ENCODE measurements around the gene OXCT1.

Gene OXCT1

DNA sequence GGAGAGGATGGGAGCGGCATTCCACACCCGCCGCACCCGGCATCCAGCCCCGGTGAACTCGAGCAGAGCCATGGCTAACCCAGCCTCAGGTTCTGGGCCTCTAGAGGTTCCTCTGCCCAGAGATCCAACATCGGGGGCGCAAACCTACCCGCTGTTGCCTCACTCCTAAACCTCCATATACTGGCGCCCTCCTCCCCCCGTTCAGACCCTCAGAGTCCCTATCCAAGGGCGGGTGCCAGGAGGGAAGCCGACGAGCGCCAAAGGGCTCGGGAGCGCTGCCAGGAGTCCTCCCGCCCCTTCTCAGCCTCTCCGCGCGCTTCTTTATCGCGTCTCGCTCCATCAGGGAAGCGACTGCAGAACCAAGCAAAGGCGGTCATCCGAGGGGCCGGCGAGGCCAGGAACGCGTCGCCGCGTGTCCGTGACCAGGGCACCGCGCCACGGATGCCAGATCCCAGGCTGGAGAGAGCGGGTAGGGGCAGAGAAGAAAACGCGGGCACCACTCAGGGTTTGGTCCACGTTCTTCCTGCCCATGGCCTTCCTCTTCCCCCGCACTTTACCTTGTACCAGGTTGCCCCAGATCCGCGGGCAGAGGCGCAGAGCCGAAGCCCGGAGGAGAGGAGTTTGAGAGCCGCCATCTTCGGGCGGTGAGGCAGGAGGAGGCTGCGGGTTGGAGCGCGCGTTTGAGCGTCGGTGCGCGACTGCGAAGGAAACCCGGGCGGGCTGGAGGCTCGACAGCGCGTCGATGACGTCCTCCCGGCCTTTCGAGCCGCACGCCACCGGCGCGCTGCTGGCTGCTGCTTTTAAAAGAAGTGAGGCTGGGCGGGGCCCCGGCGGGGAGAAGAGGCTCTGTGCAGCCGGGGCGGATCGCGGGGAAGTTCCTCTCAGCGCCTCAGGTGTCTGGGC lies at the start of gene OXCT1:
OXCT1 (minus strand) TSS at position 702 of the 903 bp plus-strand sequence; CDS start at position 635, 67 bp downstream.
- DNase-seq, result peak; percentile 92

DNA sequence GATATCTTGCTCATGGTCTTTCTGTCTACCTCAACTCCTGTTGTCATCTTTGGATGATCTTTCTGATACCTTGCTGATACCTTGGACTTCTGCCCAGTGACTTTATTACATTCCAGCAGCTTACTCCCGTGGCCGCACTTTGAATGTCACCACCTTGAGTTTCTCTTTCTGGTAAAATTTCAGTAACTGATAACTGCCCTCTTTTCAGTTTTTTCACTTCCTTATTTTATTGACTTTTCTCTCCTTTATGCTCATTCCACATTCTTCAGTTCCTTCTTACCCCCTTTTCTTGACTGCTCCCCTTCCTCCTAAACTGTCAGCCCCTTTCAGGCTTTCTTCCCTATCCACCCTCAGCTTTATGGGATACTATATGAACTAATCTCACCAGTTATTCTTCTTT lies 47.9 kb upstream of the OXCT1 start:
- DNase-seq, result no peak

DNA sequence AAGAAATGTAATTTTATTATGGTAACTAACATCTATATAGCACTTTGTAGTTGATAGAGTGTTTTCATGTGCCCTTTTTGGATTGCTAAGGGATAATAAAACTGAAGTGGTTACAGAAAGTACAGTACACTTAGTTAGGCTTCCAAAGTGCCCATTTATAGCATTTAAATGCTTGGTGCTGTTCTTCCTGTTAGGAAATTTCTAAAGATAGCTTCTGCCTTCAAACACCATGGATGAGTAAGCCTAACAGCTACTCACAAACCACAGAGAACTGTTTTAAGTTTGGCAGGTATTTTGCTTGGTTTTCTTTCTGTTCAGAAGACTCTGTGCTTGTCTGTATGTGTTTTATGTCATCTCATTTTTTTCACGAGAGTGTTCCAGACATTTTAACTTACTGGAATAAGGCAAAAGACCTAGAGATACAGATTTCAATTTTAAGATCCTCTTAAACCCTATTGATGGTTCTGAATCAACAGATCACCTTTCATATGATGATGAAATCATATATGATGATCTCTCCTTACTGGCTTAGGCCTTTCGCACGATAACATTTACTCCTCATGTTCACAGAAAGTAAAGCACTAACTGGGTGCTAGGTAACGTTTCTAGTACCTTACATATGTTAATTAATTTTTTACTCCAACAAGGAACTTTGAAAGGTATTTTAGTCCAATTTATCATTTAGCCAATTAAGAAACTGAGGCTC lies 38.3 kb upstream of the OXCT1 start:
- DNase-seq, result no peak

DNA sequence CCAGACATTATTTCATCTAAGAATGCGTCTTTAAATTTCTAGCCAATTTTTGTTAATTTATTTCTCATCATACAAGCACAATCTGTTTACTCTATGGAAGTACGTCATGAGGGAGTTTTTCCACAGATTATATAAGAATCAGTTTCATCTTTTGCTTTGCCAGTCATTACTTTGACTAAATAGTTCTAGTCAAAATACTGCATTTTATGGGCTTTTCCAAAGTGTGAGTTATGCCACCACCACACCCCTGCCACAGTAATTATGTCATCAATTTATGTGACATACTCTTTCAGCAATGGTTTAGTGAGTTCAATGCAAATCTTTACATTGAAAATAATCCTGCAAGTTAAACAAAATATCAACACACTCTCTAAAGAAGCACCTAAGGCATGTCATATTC lies 35.9 kb upstream of the OXCT1 start:
- no peak for DNase-seq

DNA sequence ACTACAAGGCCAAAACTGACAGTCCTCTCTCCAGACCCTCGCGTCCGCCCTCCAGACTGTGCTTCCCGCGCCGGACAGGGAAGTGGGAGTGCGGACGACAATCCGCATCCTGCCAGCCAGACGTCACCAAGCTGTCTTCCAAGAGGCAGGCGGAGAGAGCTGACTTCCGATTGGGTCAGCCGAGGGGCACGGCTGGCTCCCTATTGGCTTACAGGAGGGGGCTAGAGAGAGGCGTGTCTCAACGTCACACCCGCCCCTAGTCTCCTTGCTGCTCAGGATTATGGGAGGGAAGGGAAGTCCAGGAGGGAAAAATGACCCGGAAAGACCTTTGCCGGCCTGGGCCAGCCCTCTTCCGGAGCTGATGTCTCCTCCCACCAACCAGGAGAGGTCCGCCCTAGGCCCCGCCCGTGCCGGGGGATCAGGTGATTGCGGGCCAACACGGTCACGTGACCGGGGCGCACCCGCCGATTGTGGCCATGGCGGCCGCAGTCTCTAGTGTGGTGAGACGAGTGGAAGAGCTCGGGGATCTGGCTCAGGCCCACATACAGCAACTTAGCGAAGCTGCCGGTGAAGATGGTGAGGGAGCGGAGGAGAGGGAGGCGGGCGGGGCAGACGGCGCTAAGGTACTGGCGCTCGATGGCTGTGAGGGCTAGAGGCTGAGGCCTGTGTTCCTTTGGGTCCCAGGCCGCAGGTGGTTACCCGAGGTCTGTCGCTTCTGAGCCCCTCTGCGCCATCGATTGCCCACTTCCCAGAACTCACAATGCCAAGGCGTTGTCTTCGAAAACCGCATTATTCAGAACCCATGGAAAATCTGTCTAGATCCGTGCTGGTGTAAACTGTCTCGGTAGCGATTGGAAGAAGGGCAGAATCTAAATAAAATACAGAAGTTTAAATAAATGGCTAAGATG lies 33.9 kb upstream of the OXCT1 start, which contains the start of gene RIMOC1:
RIMOC1 (plus strand) TSS at position 453 of the 908 bp plus-strand sequence; CDS start at position 477, 24 bp downstream.
- DNase-seq, result peak; percentile 94 to 95

DNA sequence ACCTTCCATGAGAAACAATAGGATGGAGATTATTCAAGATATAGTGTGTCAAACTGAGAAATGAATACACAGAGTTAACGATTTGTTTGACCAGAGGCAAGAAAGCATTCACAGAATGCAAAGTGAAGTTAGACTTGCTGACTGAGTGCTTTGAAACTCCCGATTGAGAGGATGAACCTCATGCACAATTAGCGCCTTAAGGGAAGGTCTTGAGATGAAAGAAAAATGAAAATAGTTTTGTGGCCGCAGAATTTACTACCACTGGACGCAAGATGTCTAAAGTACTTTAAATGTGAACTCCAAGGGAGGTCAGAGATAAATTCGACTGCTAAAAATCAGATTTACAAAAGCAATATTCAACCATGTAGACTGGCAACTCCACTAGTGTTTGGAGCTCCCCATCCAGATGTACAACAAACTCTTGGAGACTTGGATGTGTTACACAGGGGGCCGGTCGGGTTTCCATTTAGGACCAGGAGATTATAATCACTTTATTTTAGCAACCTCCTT lies 33.2 kb upstream of the OXCT1 start:
- no peak for DNase-seq

DNA sequence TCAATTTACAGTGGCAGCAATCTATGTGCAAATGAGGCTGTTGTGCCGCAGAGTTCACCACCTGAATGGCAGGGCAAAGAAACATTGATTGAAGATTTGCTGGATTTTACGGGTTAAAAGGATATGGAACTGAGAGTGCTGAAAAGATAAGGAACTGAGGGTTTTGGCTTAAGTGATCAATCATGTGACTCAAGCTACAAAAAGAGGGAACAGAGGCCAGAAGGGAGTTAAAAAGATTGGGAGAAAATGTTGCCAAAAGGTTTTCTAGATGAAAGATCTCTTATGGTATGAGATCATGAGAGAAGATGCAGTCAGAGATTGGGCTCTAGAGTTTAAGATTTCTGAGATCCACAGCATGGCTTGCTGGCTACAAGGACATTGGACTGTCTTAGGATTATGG lies 26.0 kb upstream of the OXCT1 start:
- DNase-seq, result no peak

DNA sequence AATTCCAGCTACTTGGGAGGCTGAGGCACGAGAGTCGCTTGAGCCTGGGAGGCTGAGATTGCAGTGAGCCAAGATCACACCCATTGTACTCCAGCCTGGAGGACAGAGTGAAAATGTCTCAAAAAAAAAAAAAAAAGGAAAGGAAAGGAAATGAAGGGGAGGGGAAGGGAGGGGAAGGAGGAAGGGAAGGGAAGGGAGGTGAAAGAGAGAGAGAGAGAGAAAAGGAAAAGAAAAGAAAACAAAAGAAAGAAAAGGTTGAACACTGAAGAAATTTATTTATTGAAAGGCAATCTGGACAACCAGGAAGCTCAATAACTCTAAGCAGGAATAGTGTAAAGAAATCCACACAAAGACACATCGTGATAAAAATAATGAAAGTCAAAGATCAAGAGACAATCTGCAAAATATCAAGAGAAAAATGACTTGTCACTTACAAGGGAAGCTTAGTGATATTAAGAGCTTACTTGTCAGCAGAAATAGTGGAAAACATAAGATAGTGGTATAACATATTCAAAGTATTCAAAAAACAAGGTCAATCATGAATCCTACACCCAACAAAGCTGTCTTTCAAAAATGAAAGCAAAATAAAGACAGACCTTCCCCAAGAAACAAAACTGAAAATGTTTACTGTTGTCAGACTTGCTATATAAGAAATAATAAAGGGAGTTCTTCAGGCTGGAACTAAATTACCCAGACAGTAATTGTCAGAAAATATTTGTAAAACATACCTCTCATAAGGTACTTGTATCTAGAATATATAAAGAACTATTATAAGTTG lies 23.0 kb upstream of the OXCT1 start:
- no peak for DNase-seq

DNA sequence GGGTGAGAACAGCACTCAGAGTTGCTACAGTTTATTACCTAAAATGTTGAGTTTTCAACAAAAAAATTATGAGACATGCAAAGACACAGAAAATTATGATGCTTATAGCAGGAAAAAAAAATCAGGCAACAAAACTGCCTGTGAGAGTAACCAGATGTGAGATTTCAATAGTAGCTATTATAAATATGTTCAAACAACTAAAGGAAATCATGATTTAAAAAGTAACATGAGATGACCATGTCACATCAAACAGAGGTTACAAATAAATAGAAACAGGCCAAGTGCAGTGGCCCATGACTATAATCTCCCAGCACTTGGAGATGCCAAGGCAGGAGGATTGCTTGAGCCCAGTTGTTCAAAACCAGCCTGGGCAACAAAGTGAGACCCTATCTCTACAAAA lies 21.8 kb upstream of the OXCT1 start:
- DNase-seq, result no peak

DNA sequence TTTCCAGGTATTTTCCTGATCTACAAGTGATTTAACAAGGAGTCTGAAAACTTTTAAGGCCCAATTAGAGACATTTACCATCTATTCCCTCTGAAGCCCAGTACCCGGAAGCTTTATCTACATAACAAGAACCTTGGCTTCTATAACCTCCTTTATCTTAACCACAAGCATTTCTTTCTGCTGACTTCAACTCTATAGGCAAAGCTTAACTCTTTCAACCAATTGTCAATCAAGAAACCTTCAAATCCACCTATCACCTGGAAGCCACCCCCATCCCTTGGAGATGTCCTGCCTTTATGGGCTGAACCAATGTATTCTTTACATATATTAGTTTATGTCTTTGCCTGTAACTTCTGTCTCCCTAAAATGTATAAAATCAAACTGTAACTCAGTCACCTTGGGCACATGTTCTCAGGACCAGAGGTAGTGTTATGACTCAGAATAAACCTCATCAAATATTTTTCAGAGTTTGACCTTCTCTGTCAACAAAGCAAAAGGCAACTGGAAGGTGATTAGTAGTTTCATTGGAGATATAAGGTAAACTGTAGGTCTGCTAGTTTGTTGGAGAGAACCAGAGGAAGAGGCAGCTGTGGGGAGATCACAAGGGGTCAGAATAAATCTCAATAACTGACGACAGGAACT lies 21.0 kb upstream of the OXCT1 start:
- no peak for DNase-seq

DNA sequence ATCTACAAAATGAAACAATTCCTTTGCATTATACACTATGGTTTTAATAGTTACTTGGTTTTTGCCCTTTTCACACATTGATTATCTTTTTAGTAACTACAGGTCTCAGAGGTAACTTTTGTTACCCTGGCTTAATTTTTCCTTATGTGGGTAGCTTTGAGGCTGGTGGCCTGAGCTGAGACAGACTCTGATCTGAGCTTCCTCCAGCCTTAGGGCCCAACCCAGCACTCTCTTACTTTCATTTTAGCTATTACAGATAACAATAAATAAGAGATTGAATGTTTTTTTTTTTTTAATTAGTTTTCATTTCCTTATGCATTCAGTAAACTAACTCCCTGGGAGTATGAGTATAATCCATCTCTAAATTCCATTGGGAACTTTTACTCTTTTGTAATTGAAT lies 15.1 kb upstream of the OXCT1 start:
- DNase-seq, result no peak

DNA sequence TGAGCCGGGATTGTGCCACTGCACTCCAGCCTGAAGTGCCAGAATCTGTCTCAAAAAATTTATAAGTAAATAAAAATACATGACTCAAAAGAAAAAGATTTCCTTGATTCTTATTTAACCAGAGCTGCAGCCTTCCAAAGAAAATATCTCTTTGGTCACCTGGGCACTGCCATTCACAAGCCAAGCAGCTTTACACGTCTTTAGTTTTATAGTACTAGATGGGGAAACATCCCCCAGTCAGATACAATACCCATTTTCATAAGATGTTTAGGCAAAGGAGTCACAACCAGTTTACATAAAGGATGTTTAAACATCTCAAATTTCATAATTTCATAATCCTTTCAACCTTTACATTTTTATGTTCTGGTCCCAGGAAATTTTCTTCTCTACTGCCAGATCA lies 13.7 kb upstream of the OXCT1 start:
- DNase-seq, result no peak

DNA sequence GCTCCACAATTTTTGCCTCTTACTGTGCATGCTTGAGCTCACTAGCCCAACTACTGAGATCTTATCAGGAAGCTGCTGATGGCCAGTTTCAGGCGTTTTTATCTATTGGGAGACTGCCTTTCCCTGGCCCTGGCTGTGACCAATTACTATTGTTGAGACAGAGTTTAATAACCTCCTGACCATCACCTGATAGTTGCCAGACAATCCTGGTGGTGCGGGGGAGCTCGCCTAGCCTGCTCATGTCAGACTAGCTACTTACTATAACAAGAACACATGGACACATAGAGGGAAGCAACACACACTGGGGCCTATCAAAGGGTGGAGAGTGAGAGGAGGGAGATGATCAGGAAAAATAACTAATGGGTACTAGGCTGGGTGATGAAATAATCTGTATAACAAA lies 13.0 kb upstream of the OXCT1 start:
- no peak for DNase-seq

DNA sequence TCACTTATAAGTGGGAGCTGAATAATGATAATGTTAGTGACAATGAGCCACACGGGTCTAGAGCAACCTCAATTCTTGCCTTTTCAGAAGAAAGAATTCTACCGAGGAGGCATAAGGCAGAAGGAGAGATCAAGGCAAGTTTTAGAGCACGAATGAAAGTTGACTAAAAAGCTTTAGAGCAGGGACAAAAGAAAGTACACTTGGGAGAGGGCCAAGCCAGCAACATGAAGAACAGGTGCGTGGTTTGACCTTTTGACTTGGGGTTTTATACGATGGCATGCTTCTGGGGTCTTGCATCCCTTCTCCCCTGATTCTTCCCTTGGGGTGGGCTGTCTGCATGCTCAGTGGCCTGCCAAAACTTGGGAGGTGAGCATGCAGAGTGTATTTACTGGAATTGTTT lies 12.5 kb upstream of the OXCT1 start:
- DNase-seq, result no peak

DNA sequence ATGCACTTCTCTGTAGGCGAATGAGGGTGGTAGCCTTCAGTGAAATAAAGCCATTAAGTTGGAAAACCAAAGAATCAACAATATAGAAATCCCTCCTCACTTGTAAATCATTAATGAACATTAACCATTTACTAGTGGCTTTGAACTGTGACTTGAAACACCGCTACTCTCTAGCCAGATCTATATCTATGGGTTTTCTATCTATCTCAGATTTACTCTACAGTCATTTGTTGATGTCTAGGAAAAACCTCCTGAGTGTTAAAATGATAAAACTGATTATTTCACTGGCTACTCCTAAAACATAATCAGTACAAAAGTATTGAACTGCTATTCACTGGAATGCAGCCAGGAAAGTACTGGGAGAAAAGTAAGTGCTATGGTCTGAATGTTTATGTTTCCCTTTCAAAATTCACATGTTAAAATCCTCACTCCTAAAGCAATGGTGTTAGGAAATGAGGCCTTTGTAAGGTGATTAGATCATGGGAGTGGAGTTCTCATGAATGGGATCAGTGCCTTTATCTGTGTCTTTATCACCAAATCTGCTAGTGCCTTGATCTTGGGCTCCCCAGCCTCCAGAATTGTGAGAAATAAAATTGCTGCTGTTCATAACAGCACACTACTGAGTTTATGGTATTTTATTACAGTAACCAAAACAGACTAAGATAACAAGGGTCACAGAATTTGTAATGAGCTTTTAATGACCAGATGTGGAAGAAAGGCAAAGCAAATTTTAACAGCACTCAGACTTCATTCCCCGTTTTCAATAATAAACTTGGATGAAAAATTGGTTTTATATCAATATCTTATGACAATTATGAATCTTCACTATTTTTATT lies 8.6 kb upstream of the OXCT1 start:
- DNase-seq, result no peak

DNA sequence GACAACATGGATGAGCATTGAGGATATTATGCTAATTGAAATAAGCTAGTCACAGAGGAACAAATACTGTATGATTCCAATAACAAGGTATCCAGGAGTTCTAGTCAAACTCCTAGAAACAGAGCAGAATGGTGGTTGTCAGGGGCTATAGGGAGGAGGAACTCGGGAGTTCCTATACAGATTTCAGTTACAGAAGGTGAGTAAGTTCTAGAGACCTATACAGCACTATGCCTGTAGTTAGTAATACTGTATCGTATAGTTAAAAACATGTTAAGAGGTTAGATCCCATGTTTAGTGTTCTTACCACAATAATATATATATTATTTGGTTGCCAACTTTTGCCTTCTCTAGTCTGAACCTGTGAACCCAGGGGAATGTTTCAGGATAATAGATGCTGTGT lies 7.9 kb upstream of the OXCT1 start:
- DNase-seq, result no peak

DNA sequence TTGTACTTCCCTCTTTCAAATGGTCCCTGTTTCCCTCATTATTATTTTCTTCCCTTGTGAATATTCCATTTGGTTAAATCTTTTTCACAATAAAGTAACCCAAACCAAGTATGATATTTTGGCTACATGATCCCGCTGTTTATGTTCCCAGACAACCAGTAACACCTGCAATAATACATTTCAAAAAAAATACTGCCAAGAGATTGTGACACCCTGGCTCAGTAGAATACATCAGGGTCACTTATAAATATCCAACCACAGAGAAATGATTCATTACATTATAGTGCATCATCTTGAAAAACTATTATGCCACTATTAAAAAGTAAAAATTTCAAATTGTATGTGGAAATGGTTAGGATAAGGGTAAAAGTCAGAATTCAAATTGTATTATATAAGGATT lies 7.2 kb upstream of the OXCT1 start:
- no peak for DNase-seq

DNA sequence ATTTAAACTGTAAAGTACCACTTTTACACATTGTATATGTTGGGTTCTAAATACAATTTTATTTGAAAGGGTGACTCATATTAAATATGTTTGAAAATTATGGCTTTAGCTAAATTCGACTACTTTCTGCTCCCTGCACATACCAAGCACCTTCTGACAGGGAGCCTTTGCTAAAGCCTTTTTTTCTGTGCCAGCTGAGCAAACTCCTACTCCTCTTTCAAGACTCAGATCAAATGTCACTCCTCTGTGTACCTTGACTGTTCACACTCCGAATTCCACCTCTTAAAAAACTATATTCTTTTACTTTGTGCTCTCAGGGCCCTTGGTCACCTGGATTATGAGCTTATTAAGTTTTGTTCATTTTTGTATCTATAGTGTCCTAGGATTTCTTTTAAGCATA lies 6.5 kb upstream of the OXCT1 start:
- DNase-seq, result no peak

DNA sequence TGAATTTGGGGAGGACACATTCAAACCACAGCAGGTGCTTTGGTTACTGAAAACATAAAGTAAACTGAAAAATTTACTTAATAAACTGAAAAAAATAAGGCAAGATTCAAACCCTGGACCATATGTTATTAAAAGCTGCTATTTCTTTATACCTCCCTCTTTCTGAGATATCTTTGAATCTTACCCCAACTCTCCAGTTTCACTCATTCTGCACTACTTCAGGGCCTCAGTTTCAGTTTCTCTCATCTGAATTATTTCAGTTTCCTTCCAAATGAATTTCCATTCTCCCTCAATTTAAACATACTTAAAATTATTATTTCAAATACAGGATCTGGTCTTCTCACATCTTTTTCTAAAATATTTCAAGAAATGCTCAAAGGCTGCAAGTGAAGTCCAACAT lies 4.9 kb upstream of the OXCT1 start:
- DNase-seq, result no peak

DNA sequence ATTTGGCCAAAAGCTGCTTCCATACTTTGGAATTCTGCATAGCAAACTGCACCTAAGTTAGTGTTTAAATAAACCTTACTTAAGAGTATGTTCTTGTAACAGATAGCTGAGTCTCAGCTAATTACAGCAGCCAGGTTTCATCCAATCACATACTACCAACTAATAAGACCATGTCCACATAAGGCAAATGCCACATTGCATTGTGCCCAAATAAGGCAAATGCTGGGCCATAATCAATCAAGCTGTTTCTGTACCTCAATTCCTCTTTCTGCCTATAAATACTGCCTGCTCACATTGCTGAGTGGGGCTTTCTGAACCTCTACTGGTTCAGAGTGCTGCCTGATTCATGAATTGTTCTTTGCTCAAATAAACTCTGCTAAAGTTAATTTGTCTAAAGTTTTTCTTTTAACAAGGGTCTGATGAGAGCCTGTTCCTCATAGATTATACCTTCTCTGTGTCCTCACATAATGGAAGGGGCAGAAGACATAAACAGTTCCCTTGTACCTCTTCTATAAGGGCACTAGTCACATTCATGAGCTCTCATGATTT lies 4.4 kb upstream of the OXCT1 start:
- no peak for DNase-seq

All from activated CD4-positive, alpha-beta T cell treated with anti-CD3 and anti-CD28 coated beads for 4 hours (primary cell).